WTC11 (cell line): ENCODE data around the gene UNC93B1. TPM values are rescaled to one million over a fixed set of nuclear protein-coding genes. Genes with fewer than 3 reads are reported as not detected.

Source experiments
- ATAC-seq: fragments of 200-7000 bp; cut with Tn5 transposase; 2 replicates; pipeline ENCODE4 v1.10.0; 2021; ENCODE audit warnings: mild to moderate bottlenecking, moderate library complexity
- CTCF ChIA-PET: fragments of 300-600 bp; sonication (Branson Sonifier 250); formaldehyde crosslinking; loops from one replicate; lab custom pipeline; 2021; ENCODE audit warnings: antibody characterized with exemption; lab: Charles Lee
- POLR2A ChIA-PET: fragments of 350-600 bp; sonication (Branson Sonifier 250); formaldehyde crosslinking; loops from one replicate; lab custom pipeline; 2021; ENCODE audit warnings: antibody characterized with exemption; lab: Charles Lee
- DNase-seq: peaks from one replicate; pipeline ENCODE4 v3.0.0; 2021; ENCODE audit warnings: low spot score
- H3K27ac Mint-ChIP-seq: 2 replicates; pipeline ENCODE4 v1.8.0; 2021; ENCODE audit warnings: mixed read lengths
- H3K27me3 Mint-ChIP-seq: 2 replicates; pipeline ENCODE4 v1.8.0; 2021; ENCODE audit warnings: low read depth, mild to moderate bottlenecking, moderate library complexity, mixed read lengths
- H3K36me3 Mint-ChIP-seq: 2 replicates; pipeline ENCODE4 v1.8.0; 2021; ENCODE audit warnings: mixed read lengths
- H3K4me1 Mint-ChIP-seq: 2 replicates; pipeline ENCODE4 v1.8.0; 2022; ENCODE audit warnings: mixed read lengths
- H3K4me3 Mint-ChIP-seq: 2 replicates; pipeline ENCODE4 v1.8.0; 2021; ENCODE audit warnings: mild to moderate bottlenecking, moderate library complexity, mixed read lengths
- H3K9me3 Mint-ChIP-seq: 2 replicates; pipeline ENCODE4 v1.8.0; 2021; ENCODE audit warnings: mixed read lengths
- AFF4 ChIP-seq: sonication (generic); formaldehyde crosslinking; IDR thresholded peaks from 2 replicates; pipeline ENCODE4 v1.8.1; 2023; ENCODE audit warnings: mild to moderate bottlenecking, missing genetic modification reagents, borderline replicate concordance
- ARID4B ChIP-seq: sonication (generic); formaldehyde crosslinking; IDR thresholded peaks from 2 replicates; pipeline ENCODE4 v1.8.0; 2023; ENCODE audit warnings: missing genetic modification reagents, mild to moderate bottlenecking, borderline replicate concordance
- ATF2 ChIP-seq: sonication (generic); formaldehyde crosslinking; IDR thresholded peaks from 2 replicates; pipeline ENCODE4 v1.8.1; 2022; ENCODE audit warnings: low read depth, missing genetic modification reagents, borderline replicate concordance
- CREM ChIP-seq: sonication (generic); formaldehyde crosslinking; IDR thresholded peaks from 2 replicates; pipeline ENCODE4 v1.8.1; 2022; ENCODE audit warnings: mild to moderate bottlenecking, missing genetic modification reagents, moderate library complexity
- EMX1 ChIP-seq: fragments of 250-450 bp; sonication (Bioruptor Pico); IDR thresholded peaks from 2 replicates; pipeline ENCODE4 v1.8.0; 2021; ENCODE audit warnings: mild to moderate bottlenecking
- FOXP4 ChIP-seq: sonication (generic); formaldehyde crosslinking; IDR thresholded peaks from 2 replicates; pipeline ENCODE4 v1.8.0; 2022; ENCODE audit warnings: mild to moderate bottlenecking, missing genetic modification reagents
- GABPB1 ChIP-seq: sonication (generic); formaldehyde crosslinking; IDR thresholded peaks from 2 replicates; pipeline ENCODE4 v1.8.1; 2023; ENCODE audit warnings: mild to moderate bottlenecking, missing genetic modification reagents
- MLX ChIP-seq: sonication (generic); formaldehyde crosslinking; IDR thresholded peaks from 2 replicates; pipeline ENCODE4 v1.8.1; 2023; ENCODE audit warnings: mild to moderate bottlenecking, missing genetic modification reagents, moderate library complexity
- MXD4 ChIP-seq: fragments of 250-450 bp; sonication (Bioruptor Pico); IDR thresholded peaks from 2 replicates; pipeline ENCODE4 v1.8.0; 2021; ENCODE audit warnings: mild to moderate bottlenecking, moderate library complexity, borderline replicate concordance
- OVOL2 ChIP-seq: fragments of 250-450 bp; sonication (Bioruptor Pico); IDR thresholded peaks from 2 replicates; pipeline ENCODE4 v1.9.0; 2021; ENCODE audit warnings: mild to moderate bottlenecking, borderline replicate concordance
- PRRX2 ChIP-seq: fragments of 250-450 bp; sonication (Bioruptor Pico); IDR thresholded peaks from 2 replicates; pipeline ENCODE4 v1.8.0; 2021; ENCODE audit warnings: mild to moderate bottlenecking
- SOX15 ChIP-seq: fragments of 250-450 bp; sonication (Bioruptor Pico); IDR thresholded peaks from 2 replicates; pipeline ENCODE4 v1.9.0; 2021; ENCODE audit warnings: mild to moderate bottlenecking
- SP1 ChIP-seq: sonication (generic); formaldehyde crosslinking; conservative IDR thresholded peaks from 2 replicates; pipeline ENCODE4 v1.8.1; 2022; ENCODE audit warnings: missing genetic modification reagents
- STAT6 ChIP-seq: sonication (generic); formaldehyde crosslinking; conservative IDR thresholded peaks from 2 replicates; pipeline ENCODE4 v1.8.1; 2023; ENCODE audit warnings: mild to moderate bottlenecking, low read depth, missing genetic modification reagents, moderate library complexity
- TEAD1 ChIP-seq: sonication (generic); formaldehyde crosslinking; IDR thresholded peaks from 2 replicates; pipeline ENCODE4 v1.8.0; 2022; ENCODE audit warnings: mild to moderate bottlenecking, missing genetic modification reagents
- ZBTB21 ChIP-seq: sonication (generic); formaldehyde crosslinking; IDR thresholded peaks from 2 replicates; pipeline ENCODE4 v1.8.1; 2023; ENCODE audit warnings: mild to moderate bottlenecking, missing genetic modification reagents, borderline replicate concordance
- ZMAT4 ChIP-seq: fragments of 250-450 bp; sonication (Bioruptor Pico); IDR thresholded peaks from 2 replicates; pipeline ENCODE4 v1.9.0; 2021; ENCODE audit warnings: mild to moderate bottlenecking
- ZNF121 ChIP-seq: sonication (generic); formaldehyde crosslinking; IDR thresholded peaks from 2 replicates; pipeline ENCODE4 v1.8.0; 2023; ENCODE audit warnings: missing genetic modification reagents
- ZNF263 ChIP-seq: sonication (generic); formaldehyde crosslinking; IDR thresholded peaks from 2 replicates; pipeline ENCODE4 v1.8.1; 2022; ENCODE audit warnings: low read depth, mild to moderate bottlenecking, moderate library complexity, missing genetic modification reagents
- ZNF423 ChIP-seq: fragments of 250-450 bp; sonication (Bioruptor Pico); IDR thresholded peaks from 2 replicates; pipeline ENCODE4 v2.1.2; 2022; ENCODE audit warnings: mild to moderate bottlenecking, moderate library complexity
- total RNA-seq: library from RNA; stranded (reverse); gene quantifications from 3 replicates; pipeline ENCODE4 v1.2.3, GENCODE V29; 2021

Gene UNC93B1
- total RNA-seq, 1 experiment from 2014 or later: 27.9 TPM

GRCh38 chr11:68028802-68029545 lies 25.1 kb upstream of the UNC93B1 start:
- peak overlapping the region; percentile 61 for H3K27ac Mint-ChIP-seq
- no peak for ATAC-seq
- ChIA-PET POLR2A (no interaction called here), CTCF (interaction anchor here (0.6 to 0.7 kb wide), 3 partner anchors 7 to 414 kb away, joined by 3 to 10 read pairs (median 4); no protein-coding TSS in a partner anchor)
- DNase-seq: no peak
- no peak for TF ChIP-seq GABPB1
- no peak for TF ChIP-seq TEAD1 (CRISPR knock-in tag)
- TF ChIP-seq CREM: no peak
- TF ChIP-seq ZMAT4 (CRISPR knock-in tag): no peak
- no peak for TF ChIP-seq SOX15
- TF ChIP-seq ZNF121 (CRISPR knock-in tag): no peak
- no peak for TF ChIP-seq MXD4 (CRISPR knock-in tag)
- TF ChIP-seq EMX1 (CRISPR knock-in tag): no peak
- TF ChIP-seq FOXP4 (CRISPR knock-in tag): no peak
- no peak for TF ChIP-seq STAT6 (CRISPR knock-in tag)
- TF ChIP-seq ZNF423 (CRISPR knock-in tag): no peak
- no peak for TF ChIP-seq MLX (CRISPR knock-in tag)
- no peak for TF ChIP-seq ZNF263 (CRISPR knock-in tag)
- TF ChIP-seq PRRX2 (CRISPR knock-in tag): no peak
- TF ChIP-seq OVOL2 (CRISPR knock-in tag): no peak
- TF ChIP-seq ZBTB21 (CRISPR knock-in tag): no peak
- TF ChIP-seq SP1 (CRISPR knock-in tag): no peak
- no peaks in the 10 kb centered on the region for H3K27me3 Mint-ChIP-seq
- peak overlapping the region; percentile 96 for H3K4me3 Mint-ChIP-seq
- H3K36me3 Mint-ChIP-seq: peaks cover 5% of the 10 kb centered on the region; the same call in 1 of the 2 replicates
- no peaks in the 10 kb centered on the region for H3K9me3 Mint-ChIP-seq
- peaks cover 19% of the 10 kb centered on the region for H3K4me1 Mint-ChIP-seq

- Mint-ChIP-seq H3K36me3 (no peaks in the 10 kb centered on the region), H3K27ac (no peak overlapping the region), H3K9me3 (no peaks in the 10 kb centered on the region), H3K27me3 (no peaks in the 10 kb centered on the region), H3K4me1 (peaks cover 19% of the 10 kb centered on the region), H3K4me3 (no peak overlapping the region)
- CTCF ChIA-PET: no interaction called here
- POLR2A ChIA-PET: no interaction called here
- DNase-seq (no peak), ATAC-seq (no peak)
- TF ChIP-seq AFF4: no peak
- TF ChIP-seq ATF2: no peak
- TF ChIP-seq ARID4B (CRISPR knock-in tag): no peak
Observed at GRCh38 chr11:68027667-68028066, 23.8 kb upstream of the UNC93B1 start.
